Spleen (tissue), 11 donors: Measurements from ENCODE around the gene SLC30A5. TPM values are rescaled to one million over a fixed set of nuclear protein-coding genes. Genes with fewer than 3 reads are reported as not detected.

ENCODE experiments used
- DNase-seq: peaks from one replicate; pipeline ENCODE4 v3.0.0-alpha.2; 2020
- H3K27ac ChIP-seq, 8 donors: fragments of 200-600 bp; sonication (generic) in 7 of 8; 1 replicate in 4 of 8; 2 replicates in 4 of 8; pipeline versions ENCODE4 v1.5.0 to v1.8.0; 2016 to 2021; ENCODE audit warnings: inconsistent platforms in 4 of 8, mild to moderate bottlenecking in 4 of 8, moderate library complexity in 1 of 8
- H3K27me3 ChIP-seq, 7 donors: fragments of 200-600 bp; sonication (generic) in 6 of 7; replicated peaks in 1 of 7; 1 replicate in 4 of 7; 2 replicates in 3 of 7; pipeline versions ENCODE4 v1.5.0 to v1.8.0; 2016 to 2021; ENCODE audit warnings: inconsistent platforms in 3 of 7, mild to moderate bottlenecking in 1 of 7
- H3K36me3 ChIP-seq, 6 donors: fragments of 200-600 bp; sonication (generic) in 5 of 6; 1 replicate in 4 of 6; 2 replicates in 2 of 6; pipeline versions ENCODE4 v1.5.0 to v1.8.0; 2016 to 2021; ENCODE audit warnings: inconsistent platforms in 2 of 6
- H3K4me1 ChIP-seq, 6 donors: fragments of 200-600 bp; sonication (generic) in 5 of 6; 1 replicate in 3 of 6; 2 replicates in 3 of 6; pipeline versions ENCODE4 v1.5.0 to v1.8.0; 2016 to 2021; ENCODE audit warnings: inconsistent platforms in 3 of 6
- H3K4me3 ChIP-seq, 8 donors: fragments of 200-600 bp; sonication (generic) in 7 of 8; 1 replicate in 4 of 8; 2 replicates in 4 of 8; pipeline versions ENCODE4 v1.5.0 to v1.8.0; 2016 to 2021; ENCODE audit warnings: inconsistent platforms in 4 of 8, mild to moderate bottlenecking in 4 of 8, moderate library complexity in 2 of 8
- H3K9me3 ChIP-seq, 8 donors: fragments of 200-600 bp; sonication (generic) in 7 of 8; 1 replicate in 4 of 8; 2 replicates in 4 of 8; pipeline versions ENCODE4 v1.5.0 to v1.8.0; 2016 to 2021; ENCODE audit warnings: inconsistent platforms in 4 of 8
- CTCF ChIP-seq, 11 experiments: fragments of 200-600 bp in 7 of 11; fragments of 450-650 bp in 4 of 11; sonication (generic) in 4 of 11; IDR thresholded peaks in 8 of 11; conservative IDR thresholded peaks in 3 of 11; 1 replicate in 7 of 11; 2 replicates in 4 of 11; pipeline versions ENCODE4 v1.4.0 to v1.8.0; 2016 to 2021; ENCODE audit warnings: antibody characterized with exemption in 11 of 11, inconsistent platforms in 4 of 11, mild to moderate bottlenecking in 1 of 11
- POLR2A ChIP-seq, 3 donors: fragments of 450-650 bp; IDR thresholded peaks; one replicate each; pipeline ENCODE4 v1.5.1; 2017; ENCODE audit warnings: antibody characterized with exemption in 3 of 3, mild to moderate bottlenecking in 1 of 3
- POLR2AphosphoS5 ChIP-seq, 3 donors: sonication (generic); formaldehyde crosslinking; IDR thresholded peaks; one replicate each; pipeline ENCODE4 v1.5.1; 2017; ENCODE audit warnings: antibody characterized with exemption in 3 of 3
- WGBS, 5 donors: extraction: QIAGEN DNeasy Blood & Tissue Kit in 3 of 5; methylation state at CpG; one replicate each; pipeline versions ENCODE4 v1.1.5 to v1.1.7; 2013 to 2018; 5-methylcytosine and 5-hydroxymethylcytosine counted together
- intact Hi-C: fragments of 100-400 bp; cut with DNase I; formaldehyde crosslinking; loops from one replicate; pipeline ENCODE4 v1.15.0; 2023; ENCODE audit warnings: low total_unique reads
- polyA plus RNA-seq, 3 donors: library from polyadenylated mRNA; stranded (reverse); fragments of 200-250 nt; gene quantifications; one replicate each; pipeline ENCODE4 v1.2.1, GENCODE V29; 2013
- total RNA-seq, 7 donors: library from RNA; depleted of rRNA in 3 of 7; stranded (reverse); fragments of >200 nt in 3 of 7; fragmentation: NEBNext Ultra II Directional in 4 of 7; extraction: Animal tissue kit (Norgen Biotek cat#: 25700) in 4 of 7; gene quantifications; one replicate each; pipeline versions ENCODE4 v1.1.0 to v1.2.1, GENCODE V29; 2016 to 2021
- donor health status: healthy with polysubstance abuse.
- donor health status: DM: no; HTN: no; CAD: no; lungs with moderate emphysema.
- donor health status: DM: no; HTN: no; CAD: no.
- donor health status: Bipolar disorder and iron deficiency.
- donor health status: healthy.
- donor health status: DM: no; HTN: no; CAD: no.
- donor health status: DM: yes; HTN: yes; CAD: no.

The SLC30A5 gene
- total and polyA plus RNA-seq, 10 donors = 24.3 to 53.4 (median 32.4) TPM

GRCh38 chr5:69049151-69049550 is 44.7 kb upstream of the SLC30A5 start:
- no peaks in the 10 kb centered on the region for H3K4me1 ChIP-seq
- H3K36me3 ChIP-seq = no peaks in the 10 kb centered on the region
- H3K27ac ChIP-seq = no peak overlapping the region
- WGBS, 5 donors = 78 to 92% (median 85%) methylated on average over 1 of the region's 1 CpG
- no peak for DNase-seq
- no peaks in the 10 kb centered on the region for H3K27me3 ChIP-seq
- TF ChIP-seq POLR2AphosphoS5 (IDR thresholded peaks at IDR 0.05) (no peak), CTCF (IDR thresholded peaks at IDR 0.05 in 8 of 11, conservative IDR thresholded peaks at IDR 0.05 in 3 of 11) (no peak), POLR2A (IDR thresholded peaks at IDR 0.05) (no peak)
- H3K9me3 ChIP-seq = no peaks in the 10 kb centered on the region
- intact Hi-C loops = no loop called here
- H3K4me3 ChIP-seq = no peak overlapping the region

GRCh38 chr5:69049796-69050195 is 44.0 kb upstream of the SLC30A5 start:
- TF ChIP-seq POLR2A (IDR thresholded peaks at IDR 0.05) (no peak), POLR2AphosphoS5 (IDR thresholded peaks at IDR 0.05) (no peak), CTCF (IDR thresholded peaks at IDR 0.05 in 8 of 11, conservative IDR thresholded peaks at IDR 0.05 in 3 of 11) (no peak)
- Histone ChIP-seq H3K4me1 (no peaks in the 10 kb centered on the region), H3K27me3 (no peaks in the 10 kb centered on the region), H3K4me3 (no peak overlapping the region), H3K36me3 (no peaks in the 10 kb centered on the region), H3K27ac (no peak overlapping the region), H3K9me3 (no peaks in the 10 kb centered on the region)
- WGBS, 5 donors = 52 to 73% (median 64%) methylated on average over 2 of the region's 2 CpGs
- no peak for DNase-seq
- intact Hi-C loops = no loop called here

GRCh38 chr5:69050214-69050613 is 43.6 kb upstream of the SLC30A5 start:
- intact Hi-C loops = no loop called here
- no peaks in the 10 kb centered on the region for H3K27me3 ChIP-seq
- 67 to 79% (median 71%) methylated on average over 3 of the region's 3 CpGs for WGBS, 5 donors

GRCh38 chr5:69052181-69052580 is 41.6 kb upstream of the SLC30A5 start:
- TF ChIP-seq CTCF (IDR thresholded peaks at IDR 0.05 in 8 of 11, conservative IDR thresholded peaks at IDR 0.05 in 3 of 11) (no peak), POLR2AphosphoS5 (IDR thresholded peaks at IDR 0.05) (no peak), POLR2A (IDR thresholded peaks at IDR 0.05) (no peak)
- Histone ChIP-seq H3K9me3 (no peaks in the 10 kb centered on the region), H3K4me3 (no peak overlapping the region), H3K36me3 (no peaks in the 10 kb centered on the region), H3K4me1 (no peaks in the 10 kb centered on the region), H3K27ac (no peak overlapping the region), H3K27me3 (no peaks in the 10 kb centered on the region)
- 83 to 99% (median 95%) methylated on average over 6 of the region's 6 CpGs for WGBS, 5 donors
- intact Hi-C loops = no loop called here
- DNase-seq = no peak

More at GRCh38 chr5:69050214-69050613, 43.6 kb upstream of the SLC30A5 start:
- TF ChIP-seq POLR2A (IDR thresholded peaks at IDR 0.05) = no peak
- no peak for TF ChIP-seq POLR2AphosphoS5 (IDR thresholded peaks at IDR 0.05)
- TF ChIP-seq CTCF (IDR thresholded peaks at IDR 0.05 in 8 of 11, conservative IDR thresholded peaks at IDR 0.05 in 3 of 11) = no peak
- no peak overlapping the region for H3K4me3 ChIP-seq
- DNase-seq = no peak
- no peaks in the 10 kb centered on the region for H3K4me1 ChIP-seq
- no peaks in the 10 kb centered on the region for H3K9me3 ChIP-seq
- H3K27ac ChIP-seq = no peak overlapping the region
- H3K36me3 ChIP-seq = no peaks in the 10 kb centered on the region
